NCI-H524 treated with DMSO at 0.1 percent for 48 hours (cell line): ENCODE measurements around the gene PACS2.
A peak's percentile ranks its signal among the peaks of the same experiment; 100 is the strongest.
"Not testable (repeated sequence)": the region's sequence is repeated elsewhere in the genome, so short reads cannot be mapped to it uniquely, and the experiment has no call there.

ENCODE experiments used
- DNase-seq: peaks from one replicate; lab custom pipeline; 2025; lab: John Stamatoyannopoulos, UW

Gene PACS2

DNA sequence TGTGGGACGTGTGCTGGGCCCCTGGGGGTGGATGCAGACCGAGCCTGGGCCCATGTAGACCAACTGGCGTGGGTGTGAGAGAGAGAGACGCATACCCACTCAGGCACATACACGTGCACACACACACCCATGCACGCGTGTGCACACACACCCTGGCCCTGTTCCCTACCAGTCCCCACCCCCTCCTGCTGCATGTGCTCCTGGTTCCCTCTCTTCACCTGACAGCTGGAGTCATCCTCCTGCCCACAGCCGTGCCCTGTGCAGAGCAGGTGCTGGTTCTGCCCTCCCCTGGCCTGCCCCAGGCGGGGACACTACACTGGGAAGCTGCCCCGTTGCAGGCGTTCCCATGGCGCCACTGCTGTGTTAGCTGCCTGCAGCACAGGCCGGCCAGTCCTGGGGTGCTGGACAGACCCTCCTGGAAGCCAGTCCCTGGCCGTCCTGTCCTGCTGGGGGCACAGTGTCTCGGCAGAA lies 18.5 kb downstream of the PACS2 start:
- DNase-seq = no peak

DNA sequence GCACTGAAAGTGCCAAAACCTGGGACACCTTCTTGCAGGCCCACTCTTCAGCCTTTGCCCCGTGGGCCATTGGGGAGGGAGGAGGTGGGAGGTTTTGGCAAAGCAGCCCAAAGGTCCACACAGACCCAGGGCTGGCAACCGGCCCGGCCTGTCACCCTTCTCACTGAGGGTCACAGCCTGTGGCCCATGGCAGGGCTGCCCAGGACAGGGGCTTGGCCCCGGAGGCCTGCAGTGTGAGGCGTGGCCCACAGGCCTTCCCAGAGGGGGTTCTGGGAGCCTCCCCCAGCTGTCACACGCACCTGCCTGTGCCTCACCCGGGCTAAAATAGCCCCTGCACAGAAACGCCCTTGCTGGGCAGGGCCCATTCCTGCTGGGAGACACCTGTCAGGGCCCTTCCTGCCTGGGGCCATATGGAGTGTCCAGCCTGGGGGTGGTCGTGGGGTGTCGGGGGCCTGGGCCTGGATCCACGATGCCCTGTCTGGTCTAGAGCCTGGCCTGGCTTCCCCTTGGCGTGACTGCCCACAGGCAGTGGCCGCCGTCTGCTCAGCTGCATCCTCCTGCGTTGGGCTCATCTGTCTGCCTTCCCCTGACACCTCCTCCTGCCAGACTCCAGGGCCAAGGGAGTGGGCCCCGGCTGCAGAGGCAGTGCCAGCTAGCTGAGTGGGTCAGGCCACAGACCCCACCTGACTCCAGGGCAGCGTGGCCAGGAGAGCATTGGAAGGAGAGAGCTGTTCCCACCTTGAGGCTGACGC lies 19.2 kb downstream of the PACS2 start:
- no peak for DNase-seq

DNA sequence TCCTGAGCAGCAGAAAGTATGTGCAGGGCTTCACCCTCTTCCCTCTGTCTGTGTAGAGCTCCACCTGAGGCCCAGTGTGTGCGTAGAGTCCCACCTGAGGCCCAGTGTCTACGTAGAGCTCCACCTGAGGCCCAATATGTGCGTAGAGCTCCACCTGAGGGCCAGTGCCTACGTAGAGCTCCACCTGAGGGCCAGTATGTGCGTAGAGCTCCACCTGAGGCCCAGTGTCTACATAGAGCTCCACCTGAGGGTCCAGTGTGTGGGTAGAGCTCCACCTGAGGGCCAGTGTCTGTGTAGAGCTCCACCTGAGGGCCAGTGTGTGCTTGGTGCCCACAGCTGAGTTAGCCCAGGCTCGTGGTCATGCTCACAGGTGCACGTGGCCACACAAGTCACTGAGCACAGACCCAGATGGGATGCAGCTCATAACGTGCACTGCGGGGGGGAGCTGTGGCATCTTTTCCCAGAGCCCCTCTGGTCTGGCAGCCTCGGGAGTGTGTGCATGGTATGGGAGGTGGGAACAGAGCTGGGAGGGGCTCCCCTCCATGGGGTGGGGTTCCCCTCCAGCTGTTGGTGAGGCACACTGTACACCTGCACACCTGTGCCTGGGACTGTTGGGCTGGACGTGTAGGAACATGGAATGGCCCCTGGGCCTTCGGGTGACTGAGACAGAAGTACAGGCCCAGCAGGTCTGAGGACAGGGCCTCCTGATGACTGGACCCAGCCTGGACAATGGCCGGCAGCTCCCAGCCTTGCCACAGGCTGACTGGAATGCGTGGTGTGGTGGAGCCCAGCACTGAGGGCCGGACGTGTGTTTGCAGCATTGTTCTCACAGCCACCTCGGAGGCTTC lies 20.1 kb downstream of the PACS2 start:
- no peak for DNase-seq

DNA sequence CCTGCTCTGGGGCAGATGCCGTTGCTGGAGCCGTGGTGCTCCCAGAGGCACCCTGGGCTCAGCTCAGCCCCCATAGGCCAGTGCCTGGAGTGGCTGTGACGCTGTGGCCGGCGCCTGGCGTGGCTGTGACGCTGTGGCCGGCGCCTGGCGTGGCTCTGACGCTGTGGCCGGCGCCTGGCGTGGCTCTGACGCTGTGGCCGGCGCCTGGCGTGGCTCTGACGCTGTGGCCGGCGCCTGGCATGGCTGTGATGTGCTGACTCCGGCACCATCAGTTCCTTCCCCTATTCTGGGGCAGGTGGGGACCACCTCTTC lies 20.6 kb downstream of the PACS2 start:
- not testable (repeated sequence) for DNase-seq

DNA sequence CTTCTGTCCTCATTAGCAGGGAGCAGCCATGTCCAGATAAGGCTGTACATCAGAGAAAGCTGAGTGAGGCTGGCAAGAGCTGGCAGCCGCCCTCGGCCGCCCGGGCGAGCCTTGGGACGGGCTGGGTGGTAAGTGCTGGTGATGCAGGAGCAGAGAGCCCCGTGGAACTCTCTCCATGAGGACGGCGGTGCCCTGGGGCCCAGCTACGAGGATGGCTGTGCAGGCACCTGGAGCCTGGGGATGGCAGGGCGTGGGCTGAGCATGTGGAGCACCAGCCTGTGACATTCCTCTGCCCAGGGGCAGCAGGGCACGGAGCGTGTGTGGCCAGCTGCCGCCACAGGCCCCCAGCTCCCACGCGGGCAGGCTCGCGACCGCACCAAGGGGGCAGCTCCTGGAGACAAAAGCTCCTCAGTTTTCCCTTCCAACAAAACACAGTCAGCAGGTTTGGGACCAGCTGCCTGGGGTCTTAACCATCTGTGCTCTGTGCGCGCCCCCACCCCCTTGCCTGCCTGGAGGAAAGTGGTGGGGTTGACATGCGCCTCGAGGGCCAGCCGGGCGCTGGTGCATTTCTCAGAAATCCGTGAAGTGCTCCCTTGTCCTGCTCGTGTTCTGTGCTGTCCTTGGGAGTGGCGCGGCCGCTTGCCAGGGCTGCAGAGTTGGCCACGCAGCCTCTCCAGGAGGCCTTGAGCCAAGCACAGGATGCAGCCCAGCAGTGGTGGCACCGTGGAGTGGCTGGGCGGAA lies 21.4 kb downstream of the PACS2 start:
- DNase-seq = peak; percentile 13

DNA sequence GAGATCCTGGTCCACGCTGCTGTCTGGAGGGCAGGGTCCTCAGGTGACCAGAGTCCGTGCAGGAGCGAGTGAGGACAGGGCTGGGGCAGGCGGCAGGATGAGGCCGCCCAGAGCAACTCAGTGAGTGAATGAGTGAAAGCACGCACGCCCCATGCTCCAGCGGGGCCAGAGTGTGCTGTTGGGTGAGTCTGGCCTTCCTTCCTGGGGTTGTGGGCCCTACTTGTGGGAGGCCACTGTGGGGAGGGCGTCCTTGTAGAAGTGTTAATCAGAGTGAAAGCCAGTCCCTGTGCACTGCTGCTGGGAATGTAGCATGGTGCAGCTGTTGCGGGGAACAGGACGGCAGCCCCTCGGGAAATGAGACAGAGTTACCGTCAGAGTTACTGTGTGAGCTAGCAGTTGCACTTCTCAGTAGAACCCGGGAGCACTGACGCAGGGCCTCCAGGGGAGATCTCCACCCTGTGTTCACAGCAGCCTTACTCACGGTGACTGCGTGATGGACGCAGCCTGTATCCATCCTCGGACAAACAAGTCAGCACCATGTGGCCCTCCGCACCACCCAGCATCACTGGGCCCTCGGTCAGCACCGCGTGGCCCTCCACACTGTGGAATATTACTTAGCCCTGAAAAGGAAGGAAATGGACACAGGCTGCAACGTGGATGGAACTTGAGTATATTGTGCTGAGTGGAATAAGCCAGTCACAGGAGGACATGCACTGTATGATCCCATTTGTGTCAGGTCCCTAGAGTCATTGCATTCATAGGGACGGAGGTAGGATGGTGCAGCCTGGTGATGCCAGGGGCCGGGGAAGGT lies 22.1 kb downstream of the PACS2 start:
- DNase-seq = no peak

DNA sequence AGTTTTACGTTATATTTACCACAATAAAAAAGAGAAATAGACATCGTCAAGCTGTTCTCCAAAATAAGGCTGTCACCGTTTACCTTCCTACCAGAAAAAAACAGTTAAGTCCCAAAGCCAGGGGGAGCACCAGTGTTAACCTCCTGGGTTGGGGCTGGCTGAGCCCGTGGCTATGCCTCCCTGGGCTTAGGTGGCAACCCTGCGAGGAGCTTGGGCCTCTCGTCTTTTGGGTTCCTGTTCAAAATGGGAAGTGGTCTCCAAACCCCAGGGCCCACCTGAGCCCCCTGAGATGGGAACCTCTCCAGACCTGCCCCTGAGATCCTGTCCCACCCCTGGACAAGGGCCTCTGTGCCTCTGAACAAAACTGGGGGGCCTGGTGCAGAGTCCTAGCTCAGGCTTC lies 22.9 kb downstream of the PACS2 start:
- DNase-seq = no peak

DNA sequence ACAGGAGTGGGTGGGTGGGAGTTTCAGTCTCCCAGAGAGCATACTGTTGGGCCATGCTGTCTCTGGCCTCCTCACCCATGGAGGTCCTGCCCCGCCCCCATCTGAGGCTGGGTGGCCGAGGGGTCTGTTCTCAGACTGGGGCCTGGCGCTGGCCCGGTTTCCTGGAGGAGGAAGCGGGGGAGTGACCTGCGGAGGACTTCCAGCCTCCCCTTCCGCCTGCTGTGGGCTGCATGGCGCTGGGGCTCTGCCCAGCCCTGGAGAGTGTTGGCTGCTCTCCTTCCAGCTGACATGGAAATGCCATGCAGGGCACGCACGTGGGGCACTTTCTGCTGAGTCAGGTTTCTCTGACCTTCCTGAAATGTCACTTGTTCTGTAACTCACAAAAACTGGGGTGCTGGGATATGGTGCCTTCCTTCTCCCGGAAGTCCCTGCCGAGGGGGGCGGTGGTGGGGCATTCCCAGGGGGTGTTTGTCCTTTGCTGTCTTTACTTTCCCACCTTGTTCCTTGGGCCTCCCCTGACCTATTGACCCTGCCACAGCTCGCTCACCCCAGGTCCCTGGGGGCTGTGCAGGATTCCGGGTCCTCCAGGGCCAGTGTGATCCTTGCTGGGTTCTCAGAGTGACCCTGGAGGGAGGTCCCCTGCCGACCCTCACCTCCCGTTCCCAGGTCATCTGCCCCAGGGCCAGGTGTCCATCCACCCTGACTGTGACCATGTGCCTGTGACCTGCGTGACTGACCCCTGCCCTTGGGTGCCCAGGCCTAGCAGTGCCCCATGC lies 23.6 kb downstream of the PACS2 start:
- DNase-seq = no peak

DNA sequence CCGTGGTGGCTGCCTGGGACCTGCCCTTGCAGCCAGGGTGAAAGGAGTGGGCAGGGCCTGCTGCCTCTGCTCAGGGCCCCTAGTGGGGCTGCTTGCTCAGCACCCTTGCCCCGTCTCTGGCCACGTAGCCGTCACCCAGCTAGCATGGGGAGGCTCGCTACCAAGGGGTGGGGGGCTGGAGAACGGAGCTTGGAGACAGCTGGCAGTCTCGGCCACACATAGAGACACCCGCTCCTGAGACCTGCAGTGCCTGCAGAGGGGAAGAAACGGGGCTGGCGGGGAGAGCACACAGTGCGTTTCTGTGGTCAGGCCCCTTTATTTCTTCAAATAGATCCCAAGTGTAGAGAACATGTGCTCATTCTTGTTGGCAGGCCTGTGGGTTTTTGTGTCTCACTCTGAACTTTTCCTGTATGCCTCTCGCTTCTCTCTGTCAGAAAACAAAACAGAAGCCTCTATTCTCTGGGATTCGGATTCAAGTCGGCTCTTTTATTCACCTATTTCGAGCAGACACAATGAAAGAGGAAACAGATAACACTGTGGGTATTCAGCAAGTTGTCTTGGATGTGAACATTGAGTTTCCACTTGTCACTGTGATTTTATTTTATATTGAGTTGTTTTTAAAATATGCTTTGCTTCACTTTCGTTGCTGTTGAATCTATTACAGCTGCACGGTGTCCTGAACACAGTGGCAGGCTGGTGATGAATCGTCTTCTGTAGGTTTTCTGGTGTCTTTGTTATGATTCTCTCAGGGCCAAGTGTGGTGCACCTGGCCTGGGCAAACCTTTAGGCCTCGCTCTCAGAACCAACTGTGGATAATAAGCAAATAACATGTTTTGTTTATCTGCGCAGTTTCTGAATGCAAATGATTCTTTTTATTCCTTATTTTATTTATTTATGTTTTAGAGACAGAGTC lies 26.5 kb downstream of the PACS2 start:
- no peak for DNase-seq

DNA sequence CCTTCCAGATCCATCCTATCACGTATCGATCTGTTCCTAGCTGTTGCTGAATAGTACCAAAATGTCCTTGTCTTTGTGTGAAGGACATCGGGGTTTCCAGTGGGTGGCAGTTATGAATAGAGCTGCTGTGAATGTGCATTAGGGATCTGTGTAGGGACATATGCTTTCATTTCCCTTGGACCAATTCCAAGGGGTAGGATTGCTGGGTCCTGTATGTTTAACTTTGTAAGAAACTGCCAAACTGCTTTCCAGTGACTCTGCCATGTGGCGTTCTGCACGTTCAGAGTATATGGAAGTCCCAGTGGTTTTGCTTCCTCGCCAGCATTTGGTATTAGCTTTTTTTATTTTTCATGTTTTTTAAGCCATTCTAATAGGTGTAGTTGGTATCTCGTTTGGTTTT lies 28.6 kb downstream of the PACS2 start:
- DNase-seq = peak; percentile 83

DNA sequence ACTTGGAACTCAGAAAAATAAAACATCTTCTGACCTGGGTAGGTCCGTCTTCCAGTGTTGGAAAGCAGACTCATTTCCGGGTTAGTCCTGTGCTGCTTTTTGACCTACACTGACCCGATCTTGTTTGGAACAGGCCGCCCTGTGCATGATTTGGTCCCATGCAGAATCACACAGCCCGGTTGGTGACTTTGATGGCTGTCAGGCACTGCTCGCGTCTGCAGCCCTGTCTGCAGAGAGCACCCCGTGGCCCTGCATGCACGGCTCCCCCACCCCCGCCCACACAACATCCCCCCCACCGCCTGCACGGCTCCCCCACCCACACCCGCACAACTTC lies 31.6 kb downstream of the PACS2 start:
- DNase-seq = no peak

DNA sequence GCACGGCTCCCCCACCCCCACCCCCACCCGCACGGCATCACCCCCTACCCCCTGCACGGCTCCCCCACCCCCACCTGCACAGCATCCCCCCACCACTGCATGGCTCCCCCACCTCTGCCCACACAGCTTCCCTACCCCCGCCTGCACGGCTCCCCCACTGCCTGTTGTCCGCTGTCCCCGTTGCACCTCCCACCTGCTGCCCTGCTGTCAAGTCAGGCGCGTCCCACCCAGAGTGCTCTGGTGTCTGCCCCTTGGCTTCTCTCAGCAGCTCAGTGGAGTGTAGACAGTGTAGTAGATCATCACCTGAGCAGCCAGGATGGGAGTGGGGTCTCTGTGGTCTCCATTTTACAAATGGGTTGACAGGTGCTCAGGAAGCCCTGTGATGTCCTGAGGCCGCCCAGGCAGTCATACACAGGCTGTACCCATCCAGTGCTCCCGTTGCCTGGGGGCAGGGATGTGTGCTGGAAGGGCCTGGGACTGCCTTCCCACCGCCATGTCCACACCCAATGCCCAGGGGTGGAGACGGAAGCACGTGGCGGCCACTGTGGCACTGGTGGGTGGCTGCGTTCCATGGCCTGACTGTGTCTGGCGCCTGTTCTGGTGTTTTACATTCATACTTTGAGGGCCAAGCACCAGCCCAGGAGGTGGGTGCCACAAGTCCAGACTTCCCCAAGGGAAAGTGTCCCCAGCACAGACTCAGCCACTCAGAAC lies 32.5 kb downstream of the PACS2 start:
- DNase-seq = no peak

DNA sequence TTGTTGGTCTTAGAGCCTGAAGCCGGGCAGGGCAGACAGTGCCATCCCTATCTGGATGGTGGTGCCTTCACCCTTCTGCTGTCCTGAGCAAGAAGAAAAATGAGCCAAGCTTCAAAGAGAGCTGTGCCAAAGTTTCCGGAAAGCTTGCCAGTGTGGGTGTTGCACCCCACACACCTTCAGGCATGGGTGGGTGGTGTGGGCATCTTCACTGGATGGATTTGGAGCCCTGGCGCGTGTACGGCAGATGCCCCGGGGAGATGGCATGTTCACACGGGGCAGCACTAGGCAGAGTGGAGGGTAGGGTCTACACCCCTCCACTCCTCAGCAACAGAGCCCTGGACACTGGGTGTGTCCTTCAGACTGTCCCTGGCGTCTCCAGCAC lies 33.0 kb downstream of the PACS2 start:
- no peak for DNase-seq

DNA sequence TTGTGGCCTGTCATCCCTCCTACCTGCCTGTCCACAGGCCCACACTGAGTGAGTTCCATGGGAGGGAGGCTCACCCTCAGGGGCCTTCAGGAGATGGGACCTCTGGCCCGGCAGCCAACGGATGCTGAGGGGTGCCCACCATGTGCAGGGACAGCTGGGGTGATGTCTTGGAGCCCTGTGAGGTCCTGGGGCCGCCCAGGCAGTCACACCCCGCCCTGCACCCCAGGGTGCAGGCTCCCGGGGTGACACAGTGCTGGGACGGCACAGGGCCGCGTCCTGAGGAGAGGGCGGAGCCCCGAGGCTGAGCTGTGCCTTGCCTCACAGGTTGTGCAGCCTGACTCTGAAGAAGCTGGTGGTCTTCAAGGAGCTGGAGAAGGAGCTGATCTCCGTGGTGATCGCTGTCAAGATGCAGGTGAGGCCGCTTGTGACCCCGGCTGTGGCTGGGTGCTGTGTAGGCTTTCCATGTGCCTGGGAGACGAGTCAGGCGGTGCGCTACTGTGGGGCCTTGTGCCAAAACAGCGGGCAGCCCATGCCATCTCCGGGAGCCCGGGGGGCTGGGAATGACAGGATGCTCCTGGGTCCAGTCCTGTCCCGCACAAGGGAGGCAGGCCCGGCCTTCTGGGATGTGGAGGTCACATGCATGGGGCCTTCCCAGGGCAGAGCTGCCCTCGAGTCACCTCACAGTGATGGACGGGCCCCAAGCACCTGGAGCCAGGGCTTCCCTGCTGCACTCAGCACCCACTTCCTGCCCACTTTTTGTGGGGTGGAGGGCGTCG lies 33.8 kb downstream of the PACS2 start:
- no peak for DNase-seq

DNA sequence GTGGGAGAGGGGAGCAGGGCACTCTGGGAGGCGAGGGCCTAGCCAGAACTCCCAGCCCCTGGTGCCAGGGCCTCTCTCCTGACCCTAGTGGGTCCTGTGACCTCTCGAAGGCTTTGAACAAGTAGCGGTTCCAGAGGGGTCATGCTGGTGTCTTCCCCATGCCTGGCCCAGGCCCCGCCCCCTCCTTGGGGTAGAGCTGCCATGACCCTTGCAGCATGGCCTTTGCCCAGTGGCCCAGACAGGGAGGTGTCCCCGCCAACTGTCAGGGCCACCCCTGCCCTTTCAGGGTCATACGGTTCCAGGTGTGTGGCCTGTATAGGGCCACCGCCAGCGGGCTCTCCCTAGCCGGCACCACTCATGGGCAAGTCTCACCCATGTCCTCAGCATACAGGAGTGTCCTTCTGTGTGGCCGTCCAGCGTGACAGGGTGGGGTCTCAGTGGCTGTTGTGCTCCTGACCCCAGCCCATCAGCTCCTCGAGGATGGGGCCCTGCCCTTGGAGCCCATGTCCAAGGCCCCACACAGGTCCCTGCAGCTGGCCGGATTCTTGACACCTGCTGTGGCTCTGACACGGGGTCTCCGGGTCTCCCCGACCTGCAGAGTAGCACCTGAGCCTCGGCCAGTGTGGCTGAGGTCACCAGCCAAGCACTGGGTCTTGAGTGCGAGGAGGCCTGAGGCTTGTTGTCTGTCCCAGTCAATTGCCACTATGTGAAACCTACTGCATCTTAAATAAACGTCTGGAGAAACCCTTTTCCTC lies 34.6 kb downstream of the PACS2 start:
- DNase-seq = no peak

DNA sequence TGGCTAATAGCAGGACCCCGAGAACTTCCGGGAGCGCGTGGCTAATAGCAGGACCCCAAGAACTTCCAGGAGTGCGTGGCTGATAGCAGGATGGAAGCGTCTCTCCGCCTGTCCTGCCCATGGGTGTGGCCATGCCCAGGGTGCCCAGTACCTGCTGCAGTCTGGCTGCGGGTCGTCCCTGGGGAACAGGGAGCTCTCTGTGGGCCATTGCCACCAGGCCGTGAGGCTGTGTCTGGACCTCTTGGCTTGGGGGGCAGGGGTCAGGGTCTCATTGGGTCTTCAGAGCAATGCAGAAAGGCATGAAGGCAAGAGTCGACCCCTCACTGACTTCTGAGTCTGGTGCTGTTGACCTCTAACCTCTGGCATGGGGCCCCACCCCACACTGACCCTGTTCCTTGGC lies 35.4 kb downstream of the PACS2 start:
- no peak for DNase-seq

DNA sequence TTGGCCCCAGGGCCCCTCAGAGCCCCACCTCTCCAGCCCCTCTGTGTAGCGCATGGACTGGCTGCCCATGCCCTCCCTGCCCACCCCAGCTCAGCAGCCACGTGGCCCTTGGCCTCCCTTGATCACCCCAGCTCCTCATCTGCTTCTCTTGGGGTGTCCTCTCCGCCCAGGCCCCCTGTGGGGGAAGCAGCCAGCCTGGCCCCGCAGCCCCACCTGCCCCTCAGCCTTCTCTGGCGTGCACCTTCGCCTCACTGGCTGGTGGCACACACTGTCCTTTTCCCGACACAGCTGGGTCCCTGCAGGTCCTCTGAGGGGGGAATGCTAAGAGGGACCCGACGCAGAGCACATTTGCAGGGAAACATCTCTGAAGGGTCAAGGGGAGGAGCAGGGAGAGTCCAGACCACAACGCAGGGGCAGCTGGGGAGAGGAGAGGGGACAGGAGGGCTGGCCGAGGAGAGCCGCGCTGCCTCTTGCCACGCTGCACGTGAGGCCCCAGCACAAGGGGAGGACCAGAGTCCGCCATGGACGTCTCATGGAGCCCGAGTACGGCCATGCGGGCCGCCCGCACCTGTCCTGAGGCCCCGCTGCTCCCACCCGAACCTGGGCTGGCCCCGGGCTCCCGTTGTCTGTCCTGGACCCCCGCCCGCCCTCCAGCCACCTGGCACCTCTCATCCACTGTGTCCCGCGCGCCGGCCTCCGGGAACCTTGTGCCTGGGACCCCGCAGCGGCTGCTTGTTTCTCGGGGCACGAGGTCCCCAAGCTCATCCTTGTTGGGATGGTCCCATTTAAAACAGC lies 36.1 kb downstream of the PACS2 start:
- no peak for DNase-seq
